Osteocyte (in vitro differentiated cells): ENCODE data around the gene ZNF780B. TPM values are rescaled to one million over a fixed set of nuclear protein-coding genes. Genes with fewer than 3 reads are reported as not detected.

ENCODE experiments used
- DNase-seq: peaks from one replicate; pipeline ENCODE4 v3.0.0; 2021; ENCODE audit warnings: mixed read lengths; ENCODE audit not compliant: unreplicated experiment; ENCODE audit errors: extremely low spot score
- H3K27ac Mint-ChIP-seq: one replicate; pipeline ENCODE4 v1.8.0; 2021; ENCODE audit warnings: mild to moderate bottlenecking, mixed read lengths; ENCODE audit not compliant: unreplicated experiment
- H3K27me3 Mint-ChIP-seq: one replicate; pipeline ENCODE4 v1.8.0; 2021; ENCODE audit warnings: mixed read lengths; ENCODE audit not compliant: unreplicated experiment
- H3K36me3 Mint-ChIP-seq: one replicate; pipeline ENCODE4 v1.8.0; 2021; ENCODE audit warnings: mixed read lengths; ENCODE audit not compliant: unreplicated experiment
- H3K4me1 Mint-ChIP-seq: one replicate; pipeline ENCODE4 v1.8.0; 2021; ENCODE audit warnings: mixed read lengths; ENCODE audit not compliant: unreplicated experiment
- H3K4me3 Mint-ChIP-seq: one replicate; pipeline ENCODE4 v1.8.0; 2021; ENCODE audit warnings: mild to moderate bottlenecking, moderate library complexity, mixed read lengths; ENCODE audit not compliant: unreplicated experiment
- H3K9me3 Mint-ChIP-seq: one replicate; pipeline ENCODE4 v1.8.0; 2021; ENCODE audit warnings: mixed read lengths; ENCODE audit not compliant: unreplicated experiment
- total RNA-seq: library from RNA; stranded (reverse); gene quantifications from 2 replicates; pipeline ENCODE4 v1.2.1, GENCODE V29; 2021
- TF ChIP-seq, protein P1 (sequence below): fragments of 200-600 bp; sonication (generic); IDR thresholded peaks from 2 replicates; pipeline ENCODE4 v1.5.0; 2021; ENCODE audit warnings: antibody characterized with exemption, mild to moderate bottlenecking, moderate library complexity

ZNF780B gene
- total RNA-seq, 1 donor from 2014 or later, result 20.0 TPM

DNA sequence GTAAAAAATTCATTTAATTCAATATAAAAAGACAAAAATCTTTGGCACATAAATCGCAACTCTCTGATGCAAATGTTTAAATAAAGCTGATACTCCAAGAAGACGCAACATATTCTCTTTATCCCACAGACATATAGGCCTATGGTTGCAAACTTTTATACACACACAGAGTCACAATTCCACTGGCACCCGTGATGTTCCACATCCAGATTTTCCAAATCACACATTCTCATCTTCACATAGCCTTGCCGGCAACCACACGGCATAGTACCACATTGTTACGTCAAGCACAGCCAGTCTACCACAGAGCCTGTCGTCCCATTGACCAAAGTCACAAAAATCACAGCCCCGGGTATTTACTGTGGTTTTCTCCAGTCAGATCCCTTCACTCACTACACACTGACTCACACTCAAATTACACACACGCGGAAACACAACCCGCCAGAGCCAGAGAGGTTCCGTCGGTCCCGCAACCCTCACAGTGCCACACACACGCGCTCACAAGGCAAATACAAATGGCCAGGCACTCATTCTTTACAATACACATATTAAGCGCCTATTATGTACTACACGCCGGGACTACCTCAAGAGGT, 59.7 kb downstream of the ZNF780B start:
- Mint-ChIP-seq H3K27me3 (no peaks in the 10 kb centered on the region), H3K4me3 (peak overlapping the region; percentile 97), H3K9me3 (no peaks in the 10 kb centered on the region), H3K27ac (peak overlapping the region; percentile 91), H3K4me1 (peaks cover 28% of the 10 kb centered on the region), H3K36me3 (peaks cover 1% of the 10 kb centered on the region)
- TF ChIP-seq, protein P1, sequence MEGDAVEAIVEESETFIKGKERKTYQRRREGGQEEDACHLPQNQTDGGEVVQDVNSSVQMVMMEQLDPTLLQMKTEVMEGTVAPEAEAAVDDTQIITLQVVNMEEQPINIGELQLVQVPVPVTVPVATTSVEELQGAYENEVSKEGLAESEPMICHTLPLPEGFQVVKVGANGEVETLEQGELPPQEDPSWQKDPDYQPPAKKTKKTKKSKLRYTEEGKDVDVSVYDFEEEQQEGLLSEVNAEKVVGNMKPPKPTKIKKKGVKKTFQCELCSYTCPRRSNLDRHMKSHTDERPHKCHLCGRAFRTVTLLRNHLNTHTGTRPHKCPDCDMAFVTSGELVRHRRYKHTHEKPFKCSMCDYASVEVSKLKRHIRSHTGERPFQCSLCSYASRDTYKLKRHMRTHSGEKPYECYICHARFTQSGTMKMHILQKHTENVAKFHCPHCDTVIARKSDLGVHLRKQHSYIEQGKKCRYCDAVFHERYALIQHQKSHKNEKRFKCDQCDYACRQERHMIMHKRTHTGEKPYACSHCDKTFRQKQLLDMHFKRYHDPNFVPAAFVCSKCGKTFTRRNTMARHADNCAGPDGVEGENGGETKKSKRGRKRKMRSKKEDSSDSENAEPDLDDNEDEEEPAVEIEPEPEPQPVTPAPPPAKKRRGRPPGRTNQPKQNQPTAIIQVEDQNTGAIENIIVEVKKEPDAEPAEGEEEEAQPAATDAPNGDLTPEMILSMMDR, result no peak
- no peak for DNase-seq

DNA sequence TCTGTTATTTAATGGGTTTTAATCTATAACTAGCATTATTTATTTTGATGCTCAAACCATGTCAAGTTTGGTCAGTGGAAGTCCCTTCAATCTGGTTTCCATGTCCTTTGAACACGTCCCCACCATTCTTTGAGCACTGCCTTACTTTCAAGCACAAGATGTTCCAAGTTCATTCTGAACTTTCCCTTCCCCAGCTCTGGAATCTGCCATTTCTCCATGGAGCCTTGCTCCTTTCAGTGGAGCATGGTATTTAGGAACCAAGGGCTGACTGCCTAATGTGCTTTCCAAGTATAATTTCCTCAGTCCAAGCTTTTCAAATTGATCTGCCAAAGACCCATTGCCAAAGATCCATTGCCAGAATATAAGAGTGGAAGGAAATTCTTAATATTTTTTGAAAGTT, 60.2 kb downstream of the ZNF780B start:
- no peaks in the 10 kb centered on the region for H3K9me3 Mint-ChIP-seq
- peak overlapping the region; percentile 97 for H3K4me3 Mint-ChIP-seq
- TF ChIP-seq, protein P1, result no peak
- peaks cover 28% of the 10 kb centered on the region for H3K4me1 Mint-ChIP-seq
- H3K36me3 Mint-ChIP-seq, result peaks cover 1% of the 10 kb centered on the region
- no peak for DNase-seq
- H3K27me3 Mint-ChIP-seq, result no peaks in the 10 kb centered on the region
- no peak overlapping the region for H3K27ac Mint-ChIP-seq

DNA sequence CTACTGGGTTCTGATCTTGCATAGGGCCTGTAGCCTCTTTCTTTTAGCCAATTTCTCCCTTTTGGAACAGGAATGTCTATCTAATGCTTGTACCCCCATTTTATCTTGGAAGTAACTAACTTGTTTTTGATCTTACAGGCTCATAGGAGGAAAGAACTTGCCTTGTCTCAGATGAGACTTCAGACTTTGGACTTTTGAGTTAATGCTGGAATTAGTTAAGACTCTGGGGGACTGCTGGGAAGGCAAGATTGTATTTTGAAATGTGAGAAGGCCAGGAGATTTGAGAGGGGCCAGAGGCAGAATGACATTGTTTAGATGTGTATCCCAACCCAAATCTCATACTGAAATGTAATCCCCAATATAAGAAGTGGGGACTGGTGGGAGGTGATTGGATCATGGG, 61.7 kb downstream of the ZNF780B start:
- Mint-ChIP-seq H3K36me3 (peaks cover 2% of the 10 kb centered on the region), H3K27ac (no peak overlapping the region), H3K27me3 (no peaks in the 10 kb centered on the region), H3K4me1 (peaks cover 28% of the 10 kb centered on the region), H3K4me3 (no peak overlapping the region), H3K9me3 (no peaks in the 10 kb centered on the region)
- DNase-seq, result no peak
- TF ChIP-seq, protein P1, result no peak

DNA sequence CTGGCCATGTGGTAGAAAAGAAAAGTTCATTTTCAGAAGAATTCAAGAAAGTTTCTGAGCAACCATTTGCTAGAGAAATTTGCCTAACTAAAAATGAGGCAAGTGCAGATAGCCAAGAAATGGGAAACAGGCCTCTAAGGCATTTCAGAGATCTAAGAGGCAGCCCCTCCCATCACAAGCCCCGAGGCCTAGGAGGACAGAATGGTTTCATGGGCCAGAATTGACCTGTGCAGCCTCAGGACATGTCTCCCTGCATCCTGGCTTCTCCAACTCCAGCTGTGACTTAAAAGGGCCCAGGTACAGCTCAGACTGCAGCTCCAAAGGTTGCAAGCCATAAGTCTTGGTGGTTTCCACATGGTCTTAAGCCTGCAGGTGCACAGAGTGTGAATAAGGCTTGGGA, 62.4 kb downstream of the ZNF780B start:
- no peak for DNase-seq
- no peak overlapping the region for H3K27ac Mint-ChIP-seq

DNA sequence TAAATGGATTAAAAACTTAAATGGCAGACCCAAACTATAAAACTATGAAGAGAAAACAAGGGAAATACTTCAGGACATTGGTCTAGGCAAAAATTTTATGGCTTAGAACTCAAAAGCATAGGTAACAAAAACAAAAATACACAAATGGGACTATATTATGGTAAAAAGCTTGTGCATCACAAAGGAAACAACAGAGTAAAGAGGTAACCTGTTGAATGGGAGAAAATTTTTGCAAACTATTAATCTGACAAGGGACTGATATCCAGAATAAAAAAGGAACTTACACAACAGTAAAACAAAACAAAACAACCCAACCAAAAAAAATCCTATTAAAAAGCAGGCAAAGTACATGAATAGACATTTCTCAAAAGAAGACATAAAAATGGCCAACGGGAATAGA, 68.4 kb downstream of the ZNF780B start:
- no peak overlapping the region for H3K27ac Mint-ChIP-seq
- TF ChIP-seq, protein P1, result no peak
- no peak overlapping the region for H3K4me3 Mint-ChIP-seq

More for the DNA sequence above, 62.4 kb downstream of the ZNF780B start:
- no peak overlapping the region for H3K4me3 Mint-ChIP-seq
- no peaks in the 10 kb centered on the region for H3K9me3 Mint-ChIP-seq
- H3K27me3 Mint-ChIP-seq, result no peaks in the 10 kb centered on the region
- TF ChIP-seq, protein P1, result no peak
- H3K36me3 Mint-ChIP-seq, result peaks cover 2% of the 10 kb centered on the region
- H3K4me1 Mint-ChIP-seq, result peaks cover 28% of the 10 kb centered on the region

More for the DNA sequence above, 68.4 kb downstream of the ZNF780B start:
- DNase-seq, result no peak
- Mint-ChIP-seq H3K36me3 (peaks cover 35% of the 10 kb centered on the region), H3K4me1 (no peaks in the 10 kb centered on the region), H3K27me3 (no peaks in the 10 kb centered on the region), H3K9me3 (peaks cover 32% of the 10 kb centered on the region)
